ENCODE data around the gene SMC4. TPM values are rescaled to one million over a fixed set of nuclear protein-coding genes. Genes with fewer than 3 reads are reported as not detected.

SMC4 gene
- total and polyA plus RNA-seq, 4 donors = 29.1 to 56.6 (median 44.2) TPM

GRCh38 chr3:160373655-160374054, 25.8 kb upstream of the SMC4 start:
- no CpG with 5 or more reads among the region's 2 CpGs for WGBS (ENCODE audit: insufficient coverage)
- Histone ChIP-seq H3K36me3 (ENCODE audit: control insufficient read depth, insufficient read depth, low read length) (peaks cover 11% of the 10 kb centered on the region), H3K27ac (ENCODE audit: low read depth, low read length) (no peak overlapping the region), H3K4me3 (ENCODE audit: low read depth, low read length) (no peak overlapping the region), H3K4me1 (ENCODE audit: control insufficient read depth, insufficient read depth, low read length) (no peaks in the 10 kb centered on the region), H3K27me3 (ENCODE audit: control insufficient read depth, insufficient read depth, low read length) (no peaks in the 10 kb centered on the region), H3K9me3 (ENCODE audit: control insufficient read depth, insufficient read depth, low read length) (no peaks in the 10 kb centered on the region)
- DNase-seq (ENCODE audit: low read depth in 4 of 6, low spot score in 6 of 6) = no peak

GRCh38 chr3:160374472-160374871, 25.0 kb upstream of the SMC4 start:
- Histone ChIP-seq H3K4me1 (ENCODE audit: control insufficient read depth, insufficient read depth, low read length) (no peaks in the 10 kb centered on the region), H3K27me3 (ENCODE audit: control insufficient read depth, insufficient read depth, low read length) (no peaks in the 10 kb centered on the region), H3K27ac (ENCODE audit: low read depth, low read length) (no peak overlapping the region), H3K4me3 (ENCODE audit: low read depth, low read length) (no peak overlapping the region), H3K36me3 (ENCODE audit: control insufficient read depth, insufficient read depth, low read length) (peaks cover 11% of the 10 kb centered on the region), H3K9me3 (ENCODE audit: control insufficient read depth, insufficient read depth, low read length) (no peaks in the 10 kb centered on the region)
- WGBS (ENCODE audit: insufficient coverage) = 80% methylated on average over 1 of the region's 2 CpGs
- no peak for DNase-seq (ENCODE audit: low read depth in 4 of 6, low spot score in 6 of 6)

- Histone ChIP-seq H3K9me3 (ENCODE audit: control insufficient read depth, insufficient read depth, low read length) (no peaks in the 10 kb centered on the region), H3K4me3 (ENCODE audit: low read depth, low read length) (no peak overlapping the region), H3K36me3 (ENCODE audit: control insufficient read depth, insufficient read depth, low read length) (peaks cover 11% of the 10 kb centered on the region), H3K4me1 (ENCODE audit: control insufficient read depth, insufficient read depth, low read length) (no peaks in the 10 kb centered on the region), H3K27ac (ENCODE audit: low read depth, low read length) (no peak overlapping the region), H3K27me3 (ENCODE audit: control insufficient read depth, insufficient read depth, low read length) (no peaks in the 10 kb centered on the region)
- WGBS (ENCODE audit: insufficient coverage) = no CpG with 5 or more reads among the region's 1 CpG
- DNase-seq (ENCODE audit: low read depth in 4 of 6, low spot score in 6 of 6) = no peak
Measured at GRCh38 chr3:160374925-160375324, 24.5 kb upstream of the SMC4 start.

GRCh38 chr3:160376681-160377080, 22.8 kb upstream of the SMC4 start:
- no peak for DNase-seq (ENCODE audit: low read depth in 4 of 6, low spot score in 6 of 6)
- H3K27me3 ChIP-seq (ENCODE audit: control insufficient read depth, insufficient read depth, low read length) = no peaks in the 10 kb centered on the region
- H3K4me3 ChIP-seq (ENCODE audit: low read depth, low read length) = no peak overlapping the region
- no CpG with 5 or more reads among the region's 2 CpGs for WGBS (ENCODE audit: insufficient coverage)
- H3K36me3 ChIP-seq (ENCODE audit: control insufficient read depth, insufficient read depth, low read length) = peaks cover 6% of the 10 kb centered on the region
- no peaks in the 10 kb centered on the region for H3K4me1 ChIP-seq (ENCODE audit: control insufficient read depth, insufficient read depth, low read length)
- H3K9me3 ChIP-seq (ENCODE audit: control insufficient read depth, insufficient read depth, low read length) = no peaks in the 10 kb centered on the region
- H3K27ac ChIP-seq (ENCODE audit: low read depth, low read length) = no peak overlapping the region

- WGBS (ENCODE audit: insufficient coverage) = no CpG with 5 or more reads among the region's 1 CpG
- Histone ChIP-seq H3K4me3 (ENCODE audit: low read depth, low read length) (no peak overlapping the region), H3K27ac (ENCODE audit: low read depth, low read length) (no peak overlapping the region), H3K4me1 (ENCODE audit: control insufficient read depth, insufficient read depth, low read length) (no peaks in the 10 kb centered on the region), H3K36me3 (ENCODE audit: control insufficient read depth, insufficient read depth, low read length) (peaks cover 6% of the 10 kb centered on the region), H3K9me3 (ENCODE audit: control insufficient read depth, insufficient read depth, low read length) (no peaks in the 10 kb centered on the region), H3K27me3 (ENCODE audit: control insufficient read depth, insufficient read depth, low read length) (no peaks in the 10 kb centered on the region)
- DNase-seq (ENCODE audit: low read depth in 4 of 6, low spot score in 6 of 6) = no peak
Measured at GRCh38 chr3:160378331-160379109, 20.9 kb upstream of the SMC4 start.

GRCh38 chr3:160379628-160380214, 19.7 kb upstream of the SMC4 start:
- no peaks in the 10 kb centered on the region for H3K36me3 ChIP-seq (ENCODE audit: control insufficient read depth, insufficient read depth, low read length)
- DNase-seq (ENCODE audit: low read depth in 4 of 6, low spot score in 6 of 6) = no peak
- no peaks in the 10 kb centered on the region for H3K27me3 ChIP-seq (ENCODE audit: control insufficient read depth, insufficient read depth, low read length)
- no peak overlapping the region for H3K4me3 ChIP-seq (ENCODE audit: low read depth, low read length)
- H3K27ac ChIP-seq (ENCODE audit: low read depth, low read length) = no peak overlapping the region
- 66% methylated on average over 4 of the region's 4 CpGs for WGBS (ENCODE audit: insufficient coverage)
- H3K4me1 ChIP-seq (ENCODE audit: control insufficient read depth, insufficient read depth, low read length) = no peaks in the 10 kb centered on the region
- no peaks in the 10 kb centered on the region for H3K9me3 ChIP-seq (ENCODE audit: control insufficient read depth, insufficient read depth, low read length)

DNA sequence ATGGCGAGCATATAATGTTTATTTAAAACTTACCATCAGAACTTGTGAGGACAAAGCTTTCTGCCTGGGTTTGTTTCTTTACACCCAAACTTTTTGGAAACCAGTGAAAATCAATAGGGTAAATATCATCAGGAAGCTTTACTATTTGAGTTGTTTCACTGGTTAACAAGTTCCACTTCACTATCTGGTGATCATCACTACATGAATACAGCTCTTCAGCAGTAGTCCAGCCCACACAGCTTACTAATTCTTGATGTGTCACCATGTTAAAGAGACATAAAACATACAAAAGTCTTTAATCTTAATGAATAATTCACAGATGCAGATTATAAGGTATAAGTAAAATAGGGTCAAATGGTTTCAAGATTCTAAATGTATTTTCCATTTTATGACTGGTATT, 18.0 kb upstream of the SMC4 start:
- no CpG with 5 or more reads among the region's 1 CpG for WGBS (ENCODE audit: insufficient coverage)
- DNase-seq (ENCODE audit: low read depth in 4 of 6, low spot score in 6 of 6) = no peak
- no peaks in the 10 kb centered on the region for H3K9me3 ChIP-seq (ENCODE audit: control insufficient read depth, insufficient read depth, low read length)
- H3K36me3 ChIP-seq (ENCODE audit: control insufficient read depth, insufficient read depth, low read length) = no peaks in the 10 kb centered on the region
- H3K27ac ChIP-seq (ENCODE audit: low read depth, low read length) = no peak overlapping the region
- H3K4me1 ChIP-seq (ENCODE audit: control insufficient read depth, insufficient read depth, low read length) = no peaks in the 10 kb centered on the region
- no peak overlapping the region for H3K4me3 ChIP-seq (ENCODE audit: low read depth, low read length)
- H3K27me3 ChIP-seq (ENCODE audit: control insufficient read depth, insufficient read depth, low read length) = no peaks in the 10 kb centered on the region

GRCh38 chr3:160384639-160385318, 14.7 kb upstream of the SMC4 start:
- 82% methylated on average over 2 of the region's 5 CpGs for WGBS (ENCODE audit: insufficient coverage)
- DNase-seq (ENCODE audit: low read depth in 4 of 6, low spot score in 6 of 6) = no peak
- H3K4me1 ChIP-seq (ENCODE audit: control insufficient read depth, insufficient read depth, low read length) = no peaks in the 10 kb centered on the region

GRCh38 chr3:160390565-160391138, 8.8 kb upstream of the SMC4 start:
- Histone ChIP-seq H3K9me3 (ENCODE audit: control insufficient read depth, insufficient read depth, low read length) (no peaks in the 10 kb centered on the region), H3K36me3 (ENCODE audit: control insufficient read depth, insufficient read depth, low read length) (no peaks in the 10 kb centered on the region), H3K4me3 (ENCODE audit: low read depth, low read length) (no peak overlapping the region), H3K27me3 (ENCODE audit: control insufficient read depth, insufficient read depth, low read length) (no peaks in the 10 kb centered on the region), H3K27ac (ENCODE audit: low read depth, low read length) (no peak overlapping the region), H3K4me1 (ENCODE audit: control insufficient read depth, insufficient read depth, low read length) (no peaks in the 10 kb centered on the region)
- WGBS (ENCODE audit: insufficient coverage) = 100% methylated on average over 3 of the region's 3 CpGs
- DNase-seq (ENCODE audit: low read depth in 4 of 6, low spot score in 6 of 6) = no peak

More at GRCh38 chr3:160384639-160385318, 14.7 kb upstream of the SMC4 start:
- no peak overlapping the region for H3K4me3 ChIP-seq (ENCODE audit: low read depth, low read length)
- no peaks in the 10 kb centered on the region for H3K27me3 ChIP-seq (ENCODE audit: control insufficient read depth, insufficient read depth, low read length)
- no peak overlapping the region for H3K27ac ChIP-seq (ENCODE audit: low read depth, low read length)
- H3K9me3 ChIP-seq (ENCODE audit: control insufficient read depth, insufficient read depth, low read length) = no peaks in the 10 kb centered on the region
- H3K36me3 ChIP-seq (ENCODE audit: control insufficient read depth, insufficient read depth, low read length) = no peaks in the 10 kb centered on the region
